ENCODE results near the gene FAM234A.
"Not testable (repeated sequence)": the region's sequence is repeated elsewhere in the genome, so short reads cannot be mapped to it uniquely, and the experiment has no call there.

The FAM234A gene

DNA sequence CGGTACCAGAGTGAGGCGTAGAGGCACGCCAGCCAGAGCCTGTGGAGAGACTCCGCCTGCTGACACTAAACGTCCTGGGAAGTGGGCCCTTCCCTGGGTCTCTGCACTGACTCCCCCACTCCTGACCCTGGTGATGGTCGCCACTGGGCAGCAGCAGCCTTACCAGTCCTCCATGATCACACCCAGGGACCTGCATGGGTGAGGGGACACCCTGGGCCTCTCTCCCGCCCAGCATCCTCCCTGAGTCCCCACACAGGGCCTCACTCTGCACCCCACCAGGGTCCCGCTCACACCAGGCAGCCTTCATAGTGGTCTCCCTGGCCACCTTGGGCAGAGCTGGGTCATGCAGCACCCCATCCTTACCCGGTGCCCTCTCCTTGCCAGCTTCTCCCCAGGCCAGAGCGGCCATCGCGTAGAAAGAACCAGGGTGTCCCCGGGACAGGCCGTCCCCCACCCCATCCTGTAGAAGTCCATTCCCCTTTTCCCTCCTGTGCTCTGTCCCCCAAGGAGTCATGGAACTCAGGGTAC, 30.4 kb downstream of the FAM234A start:
- DNase-seq, result no peak

DNA sequence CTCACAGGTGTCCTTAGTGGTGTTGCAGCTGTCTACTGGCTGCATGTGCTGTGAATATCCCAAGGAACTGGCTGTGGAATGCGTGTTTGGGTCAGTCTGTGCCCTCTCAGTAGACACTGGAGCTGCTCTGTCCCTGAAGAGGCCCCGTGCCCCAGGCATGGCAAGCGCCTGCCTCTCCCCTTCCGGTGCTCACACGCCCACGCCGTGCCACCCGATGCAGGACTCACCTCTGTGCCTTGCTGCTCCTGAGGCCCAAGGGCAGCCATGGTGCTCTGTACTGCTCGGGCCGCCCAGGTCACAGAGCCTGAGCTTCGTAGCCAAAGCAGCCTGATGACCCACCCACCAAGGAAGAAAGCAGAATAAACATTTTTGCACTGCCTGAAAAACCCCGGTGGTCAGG, 31.1 kb downstream of the FAM234A start:
- DNase-seq, result no peak

DNA sequence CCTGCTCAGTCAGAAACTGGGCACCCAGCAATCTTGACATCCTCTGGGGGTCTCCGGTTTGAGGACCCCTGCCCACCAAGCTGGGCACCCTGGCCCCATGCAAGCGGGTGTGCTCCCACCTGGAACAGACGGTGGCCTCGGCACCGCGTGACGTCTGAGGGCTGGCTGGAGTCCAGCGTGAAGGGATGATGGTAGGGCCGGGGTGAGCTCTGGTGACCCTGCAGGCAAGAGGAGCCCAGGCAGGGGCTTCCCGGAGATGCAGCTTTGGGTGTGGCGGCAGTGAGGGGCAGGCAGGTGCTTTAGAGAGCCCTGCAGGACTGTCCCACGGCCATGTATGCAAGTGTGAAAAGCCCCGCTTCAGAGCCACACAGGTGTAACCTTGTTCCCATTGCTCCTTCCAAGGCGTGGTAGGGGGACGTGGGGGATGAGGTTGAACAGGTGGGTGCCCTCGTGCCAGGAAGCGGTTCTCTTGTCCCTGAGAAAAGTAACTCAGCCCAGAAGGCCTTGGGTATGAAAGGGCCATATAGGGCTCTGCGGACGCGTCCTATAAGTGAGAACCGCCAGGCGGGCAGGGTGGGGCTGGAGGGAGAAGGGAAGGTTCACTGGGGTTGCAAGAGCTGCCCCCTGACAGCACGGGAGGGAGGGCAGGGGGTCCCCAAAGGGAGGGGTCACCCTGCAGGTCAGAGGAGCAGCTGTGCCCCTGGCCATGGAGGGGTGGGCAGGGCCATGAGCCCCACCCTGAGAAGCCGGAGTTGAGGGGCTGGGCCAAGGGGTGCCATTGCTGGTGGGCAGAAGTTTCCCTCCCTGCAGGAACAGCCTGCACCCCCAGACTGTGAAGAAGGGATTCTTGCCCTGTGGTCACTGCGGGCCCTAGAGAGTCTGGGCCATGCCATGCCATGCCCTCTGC, 31.9 kb downstream of the FAM234A start:
- no peak for DNase-seq

GRCh38 chr16:267562-267961, 32.9 kb downstream of the FAM234A start:
- DNase-seq, result not testable (repeated sequence)

DNA sequence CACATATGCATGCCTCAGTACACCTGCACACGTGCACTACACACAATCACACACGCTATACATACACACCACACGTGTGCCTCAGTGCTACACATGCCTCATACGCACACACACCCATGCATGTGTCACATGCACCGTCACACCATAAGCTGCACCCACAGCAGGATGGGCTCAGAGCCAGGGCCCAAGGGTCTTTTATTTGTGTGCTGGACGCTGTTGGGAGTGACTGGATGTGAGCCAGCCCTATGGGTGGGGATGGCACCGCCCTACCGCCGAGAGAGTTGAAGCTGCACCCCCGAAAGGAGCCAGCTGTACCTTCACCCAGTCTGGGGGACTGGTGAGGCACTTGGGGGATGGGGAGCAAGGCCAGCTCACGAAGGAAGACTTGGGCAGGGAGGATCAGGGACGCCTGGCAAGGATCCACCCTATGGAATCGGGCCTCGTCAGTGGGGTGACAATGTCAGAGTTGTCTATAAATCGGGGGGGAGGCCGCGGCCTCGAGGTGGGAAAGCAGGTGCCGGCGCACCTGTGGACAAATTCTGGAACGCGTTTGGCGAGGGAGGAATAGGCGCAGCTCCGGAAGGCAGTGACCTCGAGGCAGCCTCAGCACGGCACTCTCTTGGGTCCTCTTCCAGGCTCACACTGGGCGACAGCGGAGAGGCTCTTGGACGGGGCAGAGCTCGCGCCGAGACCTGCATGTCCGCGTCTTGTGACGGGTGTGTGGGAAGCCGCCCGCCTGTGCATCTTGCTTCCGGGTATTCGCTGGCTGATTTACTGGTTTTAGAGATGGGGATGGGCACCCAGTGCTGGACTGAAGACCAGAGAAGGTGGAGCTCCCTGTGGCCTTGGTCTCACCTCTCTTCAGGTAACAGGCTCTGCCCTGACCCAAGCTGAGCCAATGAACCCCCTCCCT, 33.8 kb downstream of the FAM234A start:
- DNase-seq, result no peak

- no peak for DNase-seq
Observed at GRCh38 chr16:269061-269796, 34.6 kb downstream of the FAM234A start.

- no peak for DNase-seq
Observed at GRCh38 chr16:270381-271255, 36.0 kb downstream of the FAM234A start.

DNA sequence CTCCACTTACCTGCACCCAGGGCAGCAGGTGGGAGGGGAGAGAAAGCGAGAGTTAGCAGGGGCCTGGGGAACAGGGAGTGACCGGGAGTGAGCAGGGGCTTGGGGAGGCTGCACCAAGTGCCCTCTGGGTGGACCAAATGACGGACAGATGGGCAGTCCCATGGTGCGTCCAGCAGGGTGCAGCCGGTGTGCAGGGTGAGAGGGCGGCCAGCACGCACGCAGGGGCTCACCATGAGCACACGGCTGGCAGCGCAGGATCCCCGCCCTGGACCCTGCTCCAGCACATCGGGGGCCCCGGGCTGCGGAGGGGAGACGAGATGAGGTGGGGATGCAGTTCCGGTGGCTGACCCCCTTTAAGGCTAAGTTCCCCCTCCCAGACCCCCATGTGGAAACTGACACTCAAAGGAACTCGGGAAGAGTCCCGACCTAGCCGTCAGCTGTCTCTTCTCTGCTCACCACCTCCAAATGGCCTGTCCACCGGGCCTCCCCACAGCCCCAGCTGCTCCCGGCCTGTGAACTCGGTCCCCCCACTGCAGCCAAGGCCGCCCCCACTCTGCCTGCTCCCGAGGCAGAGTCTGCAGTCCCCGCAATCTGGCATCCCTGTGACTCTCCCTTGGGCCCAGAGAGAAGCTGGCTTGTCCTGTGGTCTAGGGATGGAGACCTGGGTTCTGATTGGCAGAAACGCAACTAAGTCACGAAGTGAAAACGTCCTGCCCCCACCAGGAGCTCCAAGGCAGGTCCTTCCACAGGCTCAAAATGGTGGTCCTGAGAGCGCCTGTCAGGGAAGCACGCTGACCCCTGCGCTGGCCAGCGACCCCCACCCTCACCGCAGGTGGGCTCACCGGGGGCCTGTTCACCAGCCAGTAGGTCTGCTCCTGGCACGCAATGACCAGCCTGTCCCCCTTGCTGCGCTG, 38.3 kb downstream of the FAM234A start:
- no peak for DNase-seq

- no peak for DNase-seq
Observed at GRCh38 chr16:273547-274421, 39.2 kb downstream of the FAM234A start.

GRCh38 chr16:275041-275641, 40.5 kb downstream of the FAM234A start:
- no peak for DNase-seq

DNA sequence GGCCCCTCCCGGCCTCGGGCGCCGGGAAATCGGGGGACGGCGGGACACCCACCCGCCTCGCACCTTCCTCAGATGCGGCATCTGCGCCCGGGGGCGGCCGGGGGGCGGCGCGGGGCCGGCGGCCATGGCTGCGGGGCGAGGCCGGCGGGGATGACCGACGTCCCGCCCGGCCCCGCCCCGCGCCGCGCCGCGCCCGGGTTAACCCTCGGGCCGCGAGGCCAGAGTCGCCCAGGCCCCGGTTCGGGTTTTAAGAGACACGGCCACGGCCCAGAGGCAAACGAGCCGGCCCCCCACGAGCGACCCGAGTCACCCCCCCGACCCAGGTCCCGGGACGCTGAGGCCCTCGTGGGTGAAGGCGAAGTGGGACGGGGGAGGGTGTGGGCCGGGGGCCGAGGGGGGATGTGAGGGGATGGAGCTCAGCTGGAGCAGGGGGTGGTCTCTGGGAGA, 41.2 kb downstream of the FAM234A start, which contains the start of gene RGS11:
RGS11 (minus strand) TSS at position 159 of the 447 bp plus-strand sequence; CDS start at position 126, 33 bp downstream.
- DNase-seq, result peak in 1 of 14 donors; percentile 23

DNA sequence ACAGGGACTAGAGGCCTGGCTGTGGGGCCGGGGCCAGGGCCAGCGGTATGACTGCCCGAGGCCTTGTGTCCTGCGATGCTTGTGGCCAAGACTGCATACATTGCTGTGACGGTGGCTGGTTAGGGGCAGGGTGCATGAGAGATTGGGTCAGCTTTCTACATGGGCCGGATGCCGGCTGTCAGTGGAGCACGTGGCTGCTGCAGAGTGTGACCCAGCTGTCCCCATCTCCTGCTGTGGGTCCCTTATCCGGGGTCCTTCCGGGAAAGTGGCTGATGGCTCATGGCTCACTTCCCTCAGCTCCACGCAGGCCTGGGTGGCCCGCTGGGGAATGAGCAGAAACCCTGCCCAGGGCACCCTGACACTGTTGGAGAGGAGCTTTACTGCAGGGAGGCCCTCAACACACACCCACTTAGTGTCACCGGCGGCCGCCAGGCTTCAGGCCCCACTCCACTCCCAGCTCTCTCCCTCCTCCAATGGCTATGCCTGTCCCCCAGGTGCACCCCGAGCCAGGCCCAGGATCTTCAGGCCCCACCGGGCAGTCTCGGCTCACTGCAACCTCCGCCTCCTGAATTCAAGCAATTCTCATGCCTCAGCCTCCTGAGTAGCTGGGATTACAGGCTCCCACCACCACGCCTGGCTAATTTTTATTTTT, 41.9 kb downstream of the FAM234A start:
- peak in 1 of 14 donors; percentile 6 for DNase-seq

- peak in 1 of 14 donors; percentile 84 for DNase-seq
Observed at GRCh38 chr16:278863-279366, 44.3 kb downstream of the FAM234A start.

DNA sequence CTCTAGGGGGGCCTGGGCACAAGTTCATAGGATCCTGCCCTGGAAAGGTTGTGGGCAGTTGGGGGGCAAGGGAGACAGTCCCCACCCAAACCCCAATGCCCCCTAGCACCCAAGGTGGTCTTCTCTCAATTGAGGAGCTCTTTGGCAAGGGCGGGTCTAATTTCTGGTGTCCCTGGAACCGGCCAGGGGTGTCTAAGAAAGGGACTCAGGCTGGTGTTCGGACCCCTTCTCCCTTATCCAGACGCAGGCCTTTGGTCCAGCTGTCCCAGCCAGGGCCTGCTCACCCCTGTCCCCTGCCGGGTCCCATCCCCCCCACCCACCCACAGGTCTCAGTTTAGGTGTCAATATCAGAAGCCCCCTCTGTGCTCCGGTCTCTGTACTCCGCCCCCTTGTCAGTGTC, 44.9 kb downstream of the FAM234A start:
- DNase-seq, result no peak

DNA sequence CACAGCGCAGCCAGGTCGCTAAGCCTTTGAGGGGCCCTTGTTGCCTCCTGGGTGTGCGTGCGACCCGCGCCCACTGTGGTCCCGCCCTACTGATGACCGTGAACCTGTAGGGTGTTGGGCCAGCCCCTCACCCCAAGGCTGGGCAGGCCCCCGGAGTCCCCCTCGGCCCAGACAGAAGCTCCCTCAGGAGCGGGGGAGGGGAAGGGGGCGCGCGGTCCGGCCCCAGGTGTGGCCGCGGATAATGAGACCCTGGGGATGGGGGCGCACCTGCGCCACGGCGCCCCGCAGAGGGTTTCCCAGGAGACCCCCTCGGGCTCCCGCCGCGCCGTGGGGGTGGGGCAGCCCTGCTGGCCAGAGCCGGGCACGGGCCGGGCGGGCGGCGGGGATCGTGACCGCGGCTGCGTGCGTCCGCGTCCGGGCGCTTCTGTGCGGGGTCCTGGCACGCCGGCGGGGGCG, 45.4 kb downstream of the FAM234A start:
- DNase-seq, result no peak

DNA sequence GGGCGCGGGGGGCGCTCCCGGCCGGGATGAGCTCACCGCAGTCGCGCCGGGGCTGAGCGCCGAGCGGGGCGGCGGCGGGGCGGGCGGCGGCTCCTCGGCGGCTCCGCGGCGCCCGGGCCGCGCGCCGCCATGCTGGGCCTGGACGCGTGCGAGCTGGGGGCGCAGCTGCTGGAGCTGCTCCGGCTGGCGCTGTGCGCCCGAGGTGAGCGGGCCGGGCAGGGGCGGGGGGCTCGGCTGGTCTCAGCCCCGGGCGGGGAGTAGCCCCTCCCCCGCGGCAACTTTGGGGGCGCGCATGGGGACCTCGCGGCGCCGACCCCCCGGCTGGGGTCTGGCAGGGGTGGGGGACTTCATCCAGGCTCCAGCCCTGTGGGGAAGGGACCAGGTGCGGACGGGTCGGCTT, 45.9 kb downstream of the FAM234A start, which contains the start of gene ARHGDIG:
ARHGDIG (plus strand) TSS at position 40 of the 400 bp plus-strand sequence; CDS start at position 130, 90 bp downstream.
- DNase-seq, result no peak

GRCh38 chr16:280991-281659, 46.5 kb downstream of the FAM234A start:
- no peak for DNase-seq

All from C1 segment of cervical spinal cord (tissue), 14 donors.